HG02884 (cell line): ENCODE data around the gene ADAP1.
"Not testable (repeated sequence)": the region's sequence is repeated elsewhere in the genome, so short reads cannot be mapped to it uniquely, and the experiment has no call there.

Experiments used
- ATAC-seq: cut with Tn5 transposase; IDR thresholded peaks from one replicate; pipeline ENCODE4 v1.9.1; 2021; ENCODE audit warnings: mild to moderate bottlenecking, moderate library complexity; ENCODE audit not compliant: unreplicated experiment

The ADAP1 gene

GRCh38 chr7:960269-960871 lies 5.9 kb upstream of the ADAP1 start:
- no peak for ATAC-seq

- ATAC-seq, result not testable (repeated sequence)
Measured at GRCh38 chr7:959740-960139, 5.3 kb upstream of the ADAP1 start.

- ATAC-seq, result no peak
Measured at GRCh38 chr7:959271-959670, 4.8 kb upstream of the ADAP1 start.

- ATAC-seq, result no peak
Measured at GRCh38 chr7:958221-959200, 4.0 kb upstream of the ADAP1 start.

- no peak for ATAC-seq
Measured at GRCh38 chr7:957418-958220, 3.1 kb upstream of the ADAP1 start.

GRCh38 chr7:956031-956430 lies 1.6 kb upstream of the ADAP1 start:
- ATAC-seq, result no peak

GRCh38 chr7:953547-954327 lies 743 bp downstream of the ADAP1 start:
- ATAC-seq, result no peak

GRCh38 chr7:952548-953441 lies 1.7 kb downstream of the ADAP1 start:
- no peak for ATAC-seq

- ATAC-seq, result no peak
Measured at GRCh38 chr7:951881-952547, 2.5 kb downstream of the ADAP1 start.

- no peak for ATAC-seq
Measured at GRCh38 chr7:949021-949934, 5.2 kb downstream of the ADAP1 start.

GRCh38 chr7:947391-948210 lies 6.9 kb downstream of the ADAP1 start:
- ATAC-seq, result no peak

GRCh38 chr7:946256-946996 lies 8.1 kb downstream of the ADAP1 start:
- ATAC-seq, result no peak

- no peak for ATAC-seq
Measured at GRCh38 chr7:945556-946255, 8.8 kb downstream of the ADAP1 start.

- ATAC-seq, result no peak
Measured at GRCh38 chr7:945147-945555, 9.3 kb downstream of the ADAP1 start.

- ATAC-seq, result no peak
Measured at GRCh38 chr7:944744-945143, 9.7 kb downstream of the ADAP1 start.

GRCh38 chr7:943793-944192 lies 10.7 kb downstream of the ADAP1 start:
- ATAC-seq, result not testable (repeated sequence)
